ENCODE results near the gene PTGFRN. TPM values are rescaled to one million over a fixed set of nuclear protein-coding genes. Genes with fewer than 3 reads are reported as not detected.
"Not testable (repeated sequence)": the region's sequence is repeated elsewhere in the genome, so short reads cannot be mapped to it uniquely, and the experiment has no call there.

PTGFRN gene
- total and polyA plus RNA-seq, 4 donors, result 5.4 to 12.6 (median 7.2) TPM

DNA sequence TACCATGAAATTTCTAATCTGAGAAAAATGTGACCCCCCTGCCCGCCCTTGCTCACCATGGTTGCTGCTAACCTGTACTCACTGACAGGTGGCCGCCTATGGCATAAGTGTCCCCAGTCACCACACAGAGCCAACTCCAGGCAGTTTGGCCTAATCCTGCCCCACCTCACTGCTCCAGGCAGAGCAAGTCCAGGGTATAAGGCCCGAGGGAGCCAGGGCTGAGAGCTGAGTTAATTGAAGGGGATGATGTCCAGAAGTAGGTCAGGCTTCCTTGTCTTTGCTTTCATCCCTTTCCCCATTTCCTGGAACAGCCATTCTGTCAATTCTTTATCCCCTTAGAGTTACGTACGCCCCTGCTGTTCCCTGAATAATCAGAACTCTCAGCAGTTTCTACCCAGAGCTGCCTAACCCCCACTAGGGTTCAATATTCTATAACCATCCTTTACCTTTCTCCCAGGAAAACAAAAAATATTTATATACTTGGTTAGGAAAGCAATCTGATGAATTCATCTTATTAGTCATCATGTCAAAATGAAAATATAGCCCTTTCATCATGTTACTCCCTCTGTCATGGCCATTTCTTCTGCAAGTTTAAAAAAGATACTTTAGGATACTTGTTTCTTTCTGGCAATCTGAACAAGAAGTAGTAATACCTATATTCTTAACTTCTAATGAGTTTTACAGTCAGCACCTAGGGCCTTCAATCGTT, 62.4 kb downstream of the PTGFRN start (continued):
- no peak for TF ChIP-seq EGR1 (IDR thresholded peaks at IDR 0.05; ENCODE audit: low read depth in 2 of 2)

DNA sequence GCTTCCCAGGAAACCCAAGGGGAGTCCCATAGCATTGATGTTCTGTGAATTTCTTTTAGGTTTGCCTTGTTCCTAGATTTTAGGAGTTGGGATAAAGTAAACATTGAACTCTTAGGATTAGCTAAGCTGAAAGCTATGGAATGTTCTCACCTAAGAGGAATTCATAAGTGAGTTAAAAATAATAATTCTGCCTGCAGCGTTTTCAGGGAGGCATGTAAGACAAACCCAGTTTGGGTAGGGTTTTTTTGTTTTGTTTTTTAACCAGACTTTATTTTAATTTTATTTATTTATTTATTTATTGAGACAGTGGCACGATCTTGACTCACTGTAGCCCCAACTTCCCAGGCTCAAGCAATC, 62.9 kb downstream of the PTGFRN start:
- H3K27me3 ChIP-seq (ENCODE audit: control insufficient read depth in 4 of 4, insufficient read depth in 4 of 4, low read length in 3 of 4), result no peaks in the 10 kb centered on the region
- no peaks in the 10 kb centered on the region for H3K4me1 ChIP-seq (ENCODE audit: control insufficient read depth in 4 of 4, insufficient read depth in 4 of 4, low read length in 3 of 4)
- H3K9me3 ChIP-seq (ENCODE audit: control insufficient read depth in 4 of 4, low read length in 3 of 4), result no peaks in the 10 kb centered on the region
- WGBS, result 92% methylated on average over 2 of the region's 2 CpGs
- no peak for DNase-seq (ENCODE audit: low spot score)
- H3K27ac ChIP-seq (ENCODE audit: low read depth in 1 of 2, low read length in 2 of 2), result no peak overlapping the region
- H3K9ac ChIP-seq (ENCODE audit: low read depth in 1 of 2, low read length in 2 of 2), result no peak overlapping the region
- H3K4me3 ChIP-seq (ENCODE audit: low read depth in 1 of 3, low read length in 3 of 3), result no peak overlapping the region
- TF ChIP-seq MAX (IDR thresholded peaks at IDR 0.05), result no peak
- no peak for TF ChIP-seq NR2F2 (IDR thresholded peaks at IDR 0.05)
- no peak for TF ChIP-seq YY1 (IDR thresholded peaks at IDR 0.05)
- TF ChIP-seq GABPA (IDR thresholded peaks at IDR 0.05 in 1 of 2, conservative IDR thresholded peaks at IDR 0.05 in 1 of 2), result no peak
- no peak for TF ChIP-seq SP1 (IDR thresholded peaks at IDR 0.05)
- TF ChIP-seq JUND (IDR thresholded peaks at IDR 0.05), result no peak
- no peak for TF ChIP-seq RAD21 (IDR thresholded peaks at IDR 0.05)
- no peak for TF ChIP-seq TAF1 (conservative IDR thresholded peaks at IDR 0.05)
- no peak for TF ChIP-seq HNF4G (IDR thresholded peaks at IDR 0.05)
- no peak for TF ChIP-seq RXRA (IDR thresholded peaks at IDR 0.05)
- no peak for TF ChIP-seq HNF4A (conservative IDR thresholded peaks at IDR 0.05)
- TF ChIP-seq, protein P1, sequence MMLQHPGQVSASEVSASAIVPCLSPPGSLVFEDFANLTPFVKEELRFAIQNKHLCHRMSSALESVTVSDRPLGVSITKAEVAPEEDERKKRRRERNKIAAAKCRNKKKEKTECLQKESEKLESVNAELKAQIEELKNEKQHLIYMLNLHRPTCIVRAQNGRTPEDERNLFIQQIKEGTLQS (IDR thresholded peaks at IDR 0.05), result no peak
- TF ChIP-seq, protein P2, sequence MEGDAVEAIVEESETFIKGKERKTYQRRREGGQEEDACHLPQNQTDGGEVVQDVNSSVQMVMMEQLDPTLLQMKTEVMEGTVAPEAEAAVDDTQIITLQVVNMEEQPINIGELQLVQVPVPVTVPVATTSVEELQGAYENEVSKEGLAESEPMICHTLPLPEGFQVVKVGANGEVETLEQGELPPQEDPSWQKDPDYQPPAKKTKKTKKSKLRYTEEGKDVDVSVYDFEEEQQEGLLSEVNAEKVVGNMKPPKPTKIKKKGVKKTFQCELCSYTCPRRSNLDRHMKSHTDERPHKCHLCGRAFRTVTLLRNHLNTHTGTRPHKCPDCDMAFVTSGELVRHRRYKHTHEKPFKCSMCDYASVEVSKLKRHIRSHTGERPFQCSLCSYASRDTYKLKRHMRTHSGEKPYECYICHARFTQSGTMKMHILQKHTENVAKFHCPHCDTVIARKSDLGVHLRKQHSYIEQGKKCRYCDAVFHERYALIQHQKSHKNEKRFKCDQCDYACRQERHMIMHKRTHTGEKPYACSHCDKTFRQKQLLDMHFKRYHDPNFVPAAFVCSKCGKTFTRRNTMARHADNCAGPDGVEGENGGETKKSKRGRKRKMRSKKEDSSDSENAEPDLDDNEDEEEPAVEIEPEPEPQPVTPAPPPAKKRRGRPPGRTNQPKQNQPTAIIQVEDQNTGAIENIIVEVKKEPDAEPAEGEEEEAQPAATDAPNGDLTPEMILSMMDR (IDR thresholded peaks at IDR 0.05; ENCODE audit: low read depth, low read length, missing input control), result no peak
- no peaks in the 10 kb centered on the region for H3K36me3 ChIP-seq (ENCODE audit: control insufficient read depth in 4 of 4, insufficient read depth in 3 of 4, low read depth in 1 of 4, low read length in 3 of 4)

DNA sequence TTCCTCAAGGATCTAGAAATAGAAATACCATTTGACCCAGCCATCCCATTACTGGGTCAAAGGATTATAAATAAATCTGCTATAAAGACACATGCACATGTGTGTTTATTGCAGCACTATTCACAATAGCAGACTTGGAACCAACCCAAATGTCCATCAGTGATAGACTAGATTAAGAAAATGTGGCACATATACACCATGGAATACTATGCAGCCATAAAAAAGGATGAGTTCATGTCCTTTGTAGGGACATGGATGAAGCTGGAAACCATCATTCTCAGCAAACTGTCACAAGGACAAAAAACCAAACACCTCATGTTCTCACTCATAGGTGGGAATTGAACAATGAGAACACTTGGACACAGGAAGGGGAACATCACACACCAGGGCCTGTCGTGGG, 70.6 kb downstream of the PTGFRN start:
- not testable (repeated sequence) for H3K9me3 ChIP-seq (ENCODE audit: control insufficient read depth in 4 of 4, low read length in 3 of 4); H3K4me3 ChIP-seq (ENCODE audit: low read depth in 1 of 3, low read length in 3 of 3); DNase-seq (ENCODE audit: low spot score); H3K27me3 ChIP-seq (ENCODE audit: control insufficient read depth in 4 of 4, insufficient read depth in 4 of 4, low read length in 3 of 4); H3K27ac ChIP-seq (ENCODE audit: low read depth in 1 of 2, low read length in 2 of 2); H3K36me3 ChIP-seq (ENCODE audit: control insufficient read depth in 4 of 4, insufficient read depth in 3 of 4, low read depth in 1 of 4, low read length in 3 of 4); H3K9ac ChIP-seq (ENCODE audit: low read depth in 1 of 2, low read length in 2 of 2)
- 93% methylated on average over 1 of the region's 1 CpG for WGBS
- H3K4me1 ChIP-seq (ENCODE audit: control insufficient read depth in 4 of 4, insufficient read depth in 4 of 4, low read length in 3 of 4), result peaks cover 0 to 13% (median 8%) of the 10 kb centered on the region in 4 donors

DNA sequence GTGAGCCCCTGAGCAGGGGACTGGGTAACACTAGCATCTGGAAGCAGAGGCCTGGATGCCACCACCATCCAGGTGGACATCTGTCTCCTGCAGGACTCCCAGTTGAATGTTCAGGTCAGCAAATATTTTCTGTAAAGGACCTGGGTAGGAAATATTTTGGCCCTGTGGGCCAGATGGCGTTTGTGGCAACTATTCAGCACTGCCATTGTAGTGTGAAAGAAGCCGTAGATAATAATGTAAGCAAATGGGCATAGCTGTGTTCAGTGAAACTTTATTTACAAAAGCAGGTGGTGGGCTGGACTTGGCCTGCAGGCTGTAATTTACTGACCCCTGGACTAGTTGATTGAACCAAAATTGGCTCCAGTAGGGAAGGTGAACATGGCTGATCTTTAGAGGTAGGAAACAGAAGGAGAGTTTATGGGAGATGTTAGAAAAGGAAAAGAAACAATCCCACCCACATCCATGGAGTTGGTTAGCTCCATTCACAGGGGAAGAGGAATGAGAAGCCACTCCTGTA, 71.9 kb downstream of the PTGFRN start:
- no peaks in the 10 kb centered on the region for H3K27me3 ChIP-seq (ENCODE audit: control insufficient read depth in 4 of 4, insufficient read depth in 4 of 4, low read length in 3 of 4)
- no peak overlapping the region for H3K4me3 ChIP-seq (ENCODE audit: low read depth in 1 of 3, low read length in 3 of 3)
- H3K27ac ChIP-seq (ENCODE audit: low read depth in 1 of 2, low read length in 2 of 2), result no peak overlapping the region
- H3K4me1 ChIP-seq (ENCODE audit: control insufficient read depth in 4 of 4, insufficient read depth in 4 of 4, low read length in 3 of 4), result peaks cover 0 to 13% (median 8%) of the 10 kb centered on the region in 4 donors
- DNase-seq (ENCODE audit: low spot score), result no peak
- peaks cover 0 to 5% (median 0%) of the 10 kb centered on the region in 4 donors for H3K36me3 ChIP-seq (ENCODE audit: control insufficient read depth in 4 of 4, insufficient read depth in 3 of 4, low read depth in 1 of 4, low read length in 3 of 4)
- WGBS, result 35% methylated on average over 2 of the region's 2 CpGs
- H3K9ac ChIP-seq (ENCODE audit: low read depth in 1 of 2, low read length in 2 of 2), result no peak overlapping the region
- no peak for TF ChIP-seq NR2F2 (IDR thresholded peaks at IDR 0.05)
- H3K9me3 ChIP-seq (ENCODE audit: control insufficient read depth in 4 of 4, low read length in 3 of 4), result no peaks in the 10 kb centered on the region
